ENCODE results near the gene GUK1. TPM values are rescaled to one million over a fixed set of nuclear protein-coding genes. Genes with fewer than 3 reads are reported as not detected.

GUK1 gene
- total RNA-seq, result 299 TPM

DNA sequence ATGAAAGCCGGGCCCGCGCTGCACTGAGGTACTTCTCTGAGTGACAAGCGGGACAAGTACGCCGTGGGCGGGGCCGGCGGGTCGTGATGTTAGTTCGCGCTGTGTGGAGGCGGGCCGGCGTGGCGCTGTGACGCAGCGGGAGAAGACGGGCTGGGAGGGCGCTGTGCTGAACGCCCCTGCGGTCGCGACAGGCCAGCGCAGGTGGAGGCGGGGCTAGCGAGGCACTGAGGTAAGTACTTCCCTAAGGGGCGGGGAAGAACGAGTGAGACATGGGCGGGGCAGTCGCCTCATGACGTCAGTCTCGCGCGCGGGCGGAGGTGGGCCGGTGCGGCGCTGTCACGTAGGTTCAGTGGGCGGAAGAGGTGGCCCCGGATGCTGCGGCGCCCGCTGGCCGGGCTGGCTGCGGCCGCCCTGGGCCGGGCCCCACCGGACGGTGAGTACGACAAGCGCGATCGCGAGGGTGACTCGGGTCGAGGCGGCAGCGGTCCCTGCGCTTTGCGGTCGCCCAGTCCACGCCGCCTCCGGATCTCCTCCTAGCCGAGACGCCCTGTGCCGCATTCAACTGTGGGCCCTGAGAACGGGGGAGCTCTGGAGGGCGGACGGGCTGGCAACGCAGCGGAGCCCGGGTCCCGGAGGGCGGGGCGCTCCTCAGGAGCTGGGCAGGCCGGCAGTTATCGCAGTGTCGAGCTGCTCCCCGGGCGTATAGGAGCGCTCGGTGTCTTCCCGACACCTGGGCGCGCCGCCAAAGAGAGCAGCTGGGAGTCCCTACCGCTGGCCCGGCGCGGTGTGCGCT, at the start of gene GUK1:
Gene GUK1 (plus strand): TSS at position 349 of the 793 bp plus-strand sequence. CDS start 24 bp downstream, at position 373.
- H3K27me3 ChIP-seq, result no peaks in the 10 kb centered on the region
- TF ChIP-seq POLR2AphosphoS5 (IDR thresholded peaks at IDR 0.05; ENCODE audit: insufficient read depth in 1 of 2, low read depth in 1 of 2) (peak; percentile 88 to 91), POLR2A (IDR thresholded peaks at IDR 0.05) (peak; percentile 69 to 93), CTCF (IDR thresholded peaks at IDR 0.05) (peak; percentile 26 to 32 (median 27))
- H3K36me3 ChIP-seq, result no peaks in the 10 kb centered on the region
- peak within 1 kb of the TSS; percentile 96 for H3K27ac ChIP-seq
- intact Hi-C loops (cut with DNase I), result loop anchor here (2.0 to 10.0 kb wide), 3 partner anchors 25 to 345 kb away; partner anchors contain the start of genes IBA57, RNF187 and TRIM11
- peak within 1 kb of the TSS; percentile 78 to 89 for H3K4me3 ChIP-seq
- H3K9me3 ChIP-seq, result no peaks in the 10 kb centered on the region
- DNase-seq (ENCODE audit: extremely low spot score in 2 of 2), result peak; percentile 100
- H3K4me1 ChIP-seq, result peaks cover 46% of the 10 kb centered on the region

- intact Hi-C loops (cut with DNase I), result no loop called here
- H3K27ac ChIP-seq, result no peak overlapping the region
- no peak overlapping the region for H3K4me3 ChIP-seq
- H3K4me1 ChIP-seq, result peaks cover 83% of the 10 kb centered on the region
- peaks cover 9% of the 10 kb centered on the region for H3K9me3 ChIP-seq
- no peaks in the 10 kb centered on the region for H3K27me3 ChIP-seq
- H3K36me3 ChIP-seq, result peaks cover 0 to 5% of the 10 kb centered on the region in 2 donors
- DNase-seq (ENCODE audit: extremely low spot score in 2 of 2), result no peak
- no peak for TF ChIP-seq CTCF (IDR thresholded peaks at IDR 0.05)
- TF ChIP-seq POLR2AphosphoS5 (IDR thresholded peaks at IDR 0.05; ENCODE audit: insufficient read depth in 1 of 2, low read depth in 1 of 2), result no peak
- no peak for TF ChIP-seq POLR2A (IDR thresholded peaks at IDR 0.05)
These were observed 49.4 kb upstream of the GUK1 start for GRCh38 chr1:228090613-228091081.

DNA sequence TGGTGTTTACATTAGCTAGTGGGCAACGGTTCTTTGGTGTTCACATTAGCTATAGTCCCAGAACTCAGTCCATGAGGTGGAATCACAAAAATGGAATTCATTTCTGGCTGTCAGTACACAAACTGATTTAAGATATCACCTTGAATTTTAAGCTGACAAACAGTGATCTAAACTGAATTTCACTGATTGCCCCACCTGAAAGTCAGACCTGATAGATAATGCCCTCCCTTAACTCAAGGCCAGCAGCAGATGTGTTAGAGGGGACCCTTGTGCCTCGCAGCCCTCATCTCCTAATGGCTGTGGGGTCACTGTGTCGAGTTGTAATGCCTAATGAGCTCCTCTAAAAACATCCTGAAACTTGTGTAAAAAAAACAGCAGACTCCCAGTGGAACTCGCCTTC, 49.0 kb upstream of the GUK1 start:
- TF ChIP-seq POLR2A (IDR thresholded peaks at IDR 0.05) (no peak), CTCF (IDR thresholded peaks at IDR 0.05) (no peak)
- Histone ChIP-seq H3K36me3 (peaks cover 0 to 5% of the 10 kb centered on the region in 2 donors), H3K27me3 (no peaks in the 10 kb centered on the region), H3K4me1 (peaks cover 81% of the 10 kb centered on the region), H3K27ac (no peak overlapping the region), H3K9me3 (peaks cover 9% of the 10 kb centered on the region), H3K4me3 (no peak overlapping the region)
- intact Hi-C loops (cut with DNase I), result no loop called here
- no peak for DNase-seq (ENCODE audit: extremely low spot score in 2 of 2)

- no peak for TF ChIP-seq POLR2AphosphoS5 (IDR thresholded peaks at IDR 0.05; ENCODE audit: insufficient read depth in 1 of 2, low read depth in 1 of 2)
- TF ChIP-seq CTCF (IDR thresholded peaks at IDR 0.05), result no peak
- no peak for TF ChIP-seq POLR2A (IDR thresholded peaks at IDR 0.05)
- intact Hi-C loops (cut with DNase I), result no loop called here
- H3K27me3 ChIP-seq, result no peaks in the 10 kb centered on the region
- no peak overlapping the region for H3K27ac ChIP-seq
- peaks cover 0 to 15% of the 10 kb centered on the region in 2 donors for H3K36me3 ChIP-seq
- H3K4me1 ChIP-seq, result peaks cover 80% of the 10 kb centered on the region
- H3K4me3 ChIP-seq, result no peak overlapping the region
- no peak for DNase-seq (ENCODE audit: extremely low spot score in 2 of 2)
- peaks cover 9% of the 10 kb centered on the region for H3K9me3 ChIP-seq
These were observed 47.6 kb upstream of the GUK1 start for GRCh38 chr1:228092342-228093049.

All from vagina (tissue), 2 donors.